ENCODE results near the gene MAPRE3. TPM values are rescaled to one million over a fixed set of nuclear protein-coding genes. Genes with fewer than 3 reads are reported as not detected.

MAPRE3 gene
- total RNA-seq, 2 donors from 2014 or later = 11.4 to 16.3 TPM

DNA sequence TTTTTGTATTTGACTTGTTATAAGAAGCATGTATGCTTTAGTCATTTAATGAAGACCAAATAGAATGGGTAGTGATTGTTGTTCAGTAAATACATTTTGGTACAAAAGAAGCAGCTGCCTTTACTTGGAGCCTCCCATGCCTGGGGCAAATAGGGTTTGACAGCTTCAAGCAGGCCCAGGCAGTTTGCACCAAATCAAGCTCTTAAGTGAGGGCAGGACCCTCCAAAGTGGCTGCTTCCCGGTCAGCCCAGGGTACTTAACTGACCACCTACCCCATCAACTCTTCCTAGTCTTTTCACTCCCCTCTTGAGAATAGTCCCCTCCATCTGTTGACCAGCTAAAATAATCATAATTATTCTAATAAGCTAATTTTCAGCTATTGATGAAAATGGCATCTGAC, 5.2 kb downstream of the MAPRE3 start:
- intact Hi-C loops (cut with DNase I) = no loop called here

DNA sequence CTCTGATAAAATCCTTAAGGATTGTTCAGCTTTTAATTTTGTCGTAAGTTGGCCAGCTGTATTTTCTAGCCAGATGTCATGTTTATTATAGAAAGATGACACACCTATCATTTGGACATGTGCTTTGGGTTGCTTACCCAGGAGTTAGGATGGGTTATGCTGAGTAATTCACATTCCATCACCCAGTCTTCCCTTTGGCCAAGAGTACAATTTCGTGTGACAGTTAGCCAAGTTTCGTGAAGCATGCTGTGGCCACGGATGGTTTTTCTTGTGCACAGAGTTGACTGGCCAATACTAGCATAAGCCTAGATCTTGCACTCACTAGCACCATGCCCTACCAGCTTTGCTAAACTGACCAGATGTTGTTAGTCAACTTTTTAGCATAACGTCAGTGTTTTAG, 5.8 kb downstream of the MAPRE3 start:
- intact Hi-C loops (cut with DNase I) = no loop called here
- DNase-seq (ENCODE audit: low spot score) = no peak

More for the DNA sequence above, 5.2 kb downstream of the MAPRE3 start:
- DNase-seq (ENCODE audit: low spot score) = no peak

DNA sequence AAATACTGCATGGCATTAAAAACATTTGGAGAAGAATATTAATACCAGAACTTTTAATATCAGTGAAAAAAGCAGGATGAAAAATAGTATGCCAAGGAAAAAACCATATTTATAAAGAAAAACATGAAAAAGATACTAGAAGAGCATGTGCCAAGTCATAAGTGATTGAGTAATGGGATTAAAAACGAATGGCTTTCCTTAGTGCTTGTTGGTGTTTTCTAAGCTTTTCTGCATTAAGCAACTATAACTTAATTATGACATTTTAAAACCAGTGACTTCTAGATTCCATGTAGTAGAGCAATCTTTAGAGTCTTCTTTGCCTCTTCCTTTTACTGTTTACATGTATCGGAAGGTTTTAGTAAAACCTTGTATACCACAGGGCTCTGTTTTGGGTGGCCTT, 6.6 kb downstream of the MAPRE3 start:
- DNase-seq (ENCODE audit: low spot score) = no peak
- intact Hi-C loops (cut with DNase I) = no loop called here

DNA sequence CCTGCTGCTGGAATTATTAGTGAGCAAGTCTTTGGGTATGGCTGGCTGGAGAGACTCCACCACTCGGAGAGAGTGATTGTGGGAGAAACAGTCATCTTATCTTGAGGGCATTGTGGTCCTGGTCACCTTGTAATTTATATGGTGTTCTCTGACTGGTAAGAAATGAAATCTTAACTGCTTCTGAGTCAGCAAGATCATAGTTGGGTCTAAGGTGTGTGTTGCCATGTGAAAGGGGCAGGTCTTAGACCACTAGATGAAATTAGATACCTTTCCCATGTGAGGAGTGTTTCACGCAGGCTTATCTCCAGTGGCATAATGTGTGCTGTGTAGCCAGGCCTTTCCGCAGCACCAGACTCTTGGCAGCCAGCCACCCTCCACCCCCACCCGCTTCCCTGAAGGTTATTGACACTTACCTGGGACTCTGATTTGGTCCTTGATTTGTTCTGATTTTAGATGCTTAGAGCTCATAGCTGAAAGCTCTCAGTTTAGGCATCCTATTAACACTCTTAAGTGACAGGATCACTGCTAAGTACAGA, 7.7 kb downstream of the MAPRE3 start:
- intact Hi-C loops (cut with DNase I) = no loop called here
- peak; percentile 25 for DNase-seq (ENCODE audit: low spot score)

DNA sequence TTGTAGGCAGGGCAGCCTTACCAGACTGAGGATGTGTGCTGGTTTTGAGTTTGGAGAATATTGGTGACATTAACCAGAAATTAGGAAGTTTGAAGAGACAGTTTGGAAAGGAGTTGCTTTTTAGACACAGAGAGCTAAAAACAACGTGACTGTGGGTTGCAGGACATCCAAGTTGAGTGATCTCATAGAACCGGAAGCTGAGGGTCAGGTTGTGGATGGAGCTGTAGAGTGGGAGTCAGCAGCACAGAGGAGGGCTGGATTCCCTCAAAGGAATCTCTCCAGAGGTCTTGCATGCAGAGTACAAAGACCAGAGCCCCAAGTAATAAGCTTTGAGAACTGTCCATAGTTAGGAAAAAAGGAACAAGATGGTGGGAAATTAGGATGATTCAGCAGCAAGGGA, 9.3 kb downstream of the MAPRE3 start:
- intact Hi-C loops (cut with DNase I) = no loop called here
- no peak for DNase-seq (ENCODE audit: low spot score)

DNA sequence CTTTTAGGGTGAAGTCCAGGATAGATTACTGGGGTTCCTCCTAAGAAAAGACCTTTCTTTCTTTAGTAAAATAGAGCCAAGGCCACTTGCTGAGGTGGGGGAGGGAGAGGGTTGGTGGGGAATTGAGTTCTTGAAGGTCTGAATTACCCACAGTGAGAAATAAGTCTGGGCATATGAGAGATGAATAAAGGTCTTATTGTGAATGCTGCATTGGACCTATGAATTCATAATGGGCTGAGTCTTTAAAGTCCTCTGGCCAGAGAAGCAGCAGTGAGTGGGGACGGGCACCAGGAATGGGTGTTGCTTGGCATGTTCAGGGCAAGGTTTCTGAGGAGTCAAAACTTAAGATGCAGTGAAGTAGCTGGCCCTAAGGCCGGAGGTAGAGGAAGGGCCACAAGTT, 10.5 kb downstream of the MAPRE3 start:
- no peak for DNase-seq (ENCODE audit: low spot score)
- intact Hi-C loops (cut with DNase I) = no loop called here

DNA sequence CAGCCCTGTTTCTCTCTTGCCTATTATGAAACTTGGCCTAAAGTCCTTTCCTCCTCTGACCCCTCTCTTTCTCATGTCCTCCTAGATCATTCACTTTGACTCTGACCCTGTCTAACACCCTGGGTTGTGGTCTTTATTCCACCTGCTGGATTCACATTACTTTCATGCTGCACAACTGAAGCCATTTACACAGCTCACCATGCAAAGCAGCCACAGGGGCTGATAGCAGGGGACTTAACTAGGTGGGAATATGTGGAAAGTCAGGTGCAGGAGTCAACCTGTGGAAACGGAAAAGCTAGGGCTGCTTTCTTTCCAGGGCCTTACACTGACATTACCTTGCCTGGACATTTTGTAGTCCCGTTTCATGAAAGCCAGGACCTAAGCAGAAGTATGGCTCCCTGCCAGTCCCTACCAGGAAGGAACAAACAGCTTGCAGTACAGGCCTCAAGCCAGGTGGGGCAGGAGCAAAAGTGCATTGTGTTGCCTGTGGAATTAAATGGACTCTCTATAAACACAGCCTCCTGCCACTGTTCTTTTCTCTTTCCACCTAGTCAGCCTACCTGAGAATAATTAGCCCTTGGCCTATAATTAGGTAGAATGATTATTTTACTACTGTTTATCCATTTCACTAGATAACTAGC, 11.8 kb downstream of the MAPRE3 start:
- no peak for DNase-seq (ENCODE audit: low spot score)
- intact Hi-C loops (cut with DNase I) = no loop called here

DNA sequence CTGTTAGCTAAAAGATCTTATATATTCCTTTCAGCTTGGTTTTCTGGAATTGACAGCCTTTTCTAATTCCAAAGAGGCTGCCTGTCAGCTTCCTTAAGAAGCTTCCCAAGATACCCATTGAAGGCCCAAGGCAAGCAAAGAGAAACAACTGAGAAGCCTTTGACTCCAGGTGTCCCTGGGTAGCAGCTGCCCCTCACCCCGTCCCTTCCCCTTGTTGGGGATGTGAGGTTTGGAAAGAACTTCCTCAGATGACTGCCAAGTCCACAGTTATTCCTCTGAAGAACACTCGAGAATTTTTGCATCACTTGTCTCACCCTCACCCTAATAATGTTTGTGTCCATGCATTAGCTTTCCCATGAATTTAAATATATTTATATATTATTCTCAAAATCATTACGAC, 13.3 kb downstream of the MAPRE3 start:
- no peak for DNase-seq (ENCODE audit: low spot score)
- intact Hi-C loops (cut with DNase I) = loop anchor here in 1 of 2 donors (1.0 kb wide), 1 partner anchor 12 kb away; no protein-coding TSS in a partner anchor

DNA sequence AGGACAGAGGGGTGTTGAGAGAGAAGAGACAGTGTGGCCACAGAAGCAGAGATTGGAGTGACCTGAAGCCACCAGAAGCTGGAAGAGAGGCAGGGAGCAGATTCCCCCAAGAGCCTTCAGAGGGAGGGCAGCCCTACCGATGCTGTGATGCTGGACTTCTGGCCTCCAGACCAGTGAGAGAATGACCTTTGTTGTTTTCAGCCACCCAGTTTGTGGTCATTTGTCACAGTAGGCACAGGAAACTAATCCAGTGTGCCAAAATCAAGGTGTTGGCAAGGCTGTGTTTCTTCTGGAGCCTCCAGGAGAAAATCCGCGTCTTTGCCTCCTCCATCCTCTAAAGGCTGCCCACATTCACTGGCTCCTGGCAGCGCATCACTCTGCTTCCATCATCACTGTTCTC, 15.4 kb downstream of the MAPRE3 start:
- intact Hi-C loops (cut with DNase I) = no loop called here

DNA sequence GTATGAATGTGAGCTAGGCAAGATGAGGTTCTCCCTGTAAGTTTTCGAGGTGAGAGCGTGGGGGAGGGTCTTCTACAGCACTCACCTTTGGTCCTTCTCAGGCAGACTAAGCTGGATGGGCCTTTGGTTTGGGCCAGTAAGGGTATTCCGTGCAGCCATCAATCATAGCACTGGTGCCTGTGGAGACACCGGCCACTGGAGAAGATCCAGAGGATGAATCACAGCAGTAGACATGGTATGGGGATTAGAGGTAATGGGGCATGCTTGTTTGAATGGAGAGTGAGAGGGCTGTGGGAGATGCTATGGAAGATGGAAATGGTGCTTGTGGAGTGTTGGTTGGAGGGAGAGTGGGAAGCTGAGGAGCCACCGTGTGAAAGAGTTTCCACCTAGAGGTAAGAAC, 16.1 kb downstream of the MAPRE3 start:
- intact Hi-C loops (cut with DNase I) = no loop called here
- no peak for DNase-seq (ENCODE audit: low spot score)

More for the DNA sequence above, 15.4 kb downstream of the MAPRE3 start:
- no peak for DNase-seq (ENCODE audit: low spot score)

DNA sequence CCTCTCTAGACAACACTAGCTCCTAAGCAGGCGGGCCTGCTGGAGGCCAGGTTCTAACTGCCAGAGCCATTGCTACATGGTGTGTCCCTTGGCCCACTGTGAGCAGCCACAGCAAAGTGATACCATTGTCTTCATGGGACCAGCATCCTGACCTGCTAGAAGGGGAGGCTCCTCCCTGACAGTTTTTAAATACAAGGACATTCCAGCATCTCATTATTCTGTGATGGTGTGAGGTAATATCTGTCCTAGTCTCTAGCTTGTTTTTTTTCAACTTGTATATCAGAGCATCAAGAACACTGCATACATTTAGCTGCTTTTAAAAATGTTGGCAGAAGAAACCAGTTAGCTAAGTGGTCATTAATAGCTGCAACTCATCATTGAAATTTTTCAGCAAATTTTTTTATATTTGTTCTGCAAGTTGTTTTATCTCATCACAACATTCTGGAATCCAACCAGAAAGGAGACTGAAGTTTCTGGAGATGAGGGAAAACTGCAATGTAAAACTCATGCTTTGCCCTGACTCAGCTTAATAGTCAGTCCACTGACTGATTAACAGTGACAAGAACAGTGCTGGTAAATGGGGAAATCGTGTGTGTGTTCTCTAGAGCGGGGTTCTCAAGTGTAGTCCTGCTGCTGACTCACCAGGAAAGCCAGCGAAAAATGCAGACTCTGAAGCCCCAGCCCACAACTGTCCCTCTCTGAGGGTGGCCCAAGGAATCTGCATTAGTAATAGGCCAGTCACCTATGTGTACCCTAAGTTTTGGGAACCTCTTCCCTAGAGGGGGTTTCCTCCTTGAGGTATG, 17.8 kb downstream of the MAPRE3 start:
- intact Hi-C loops (cut with DNase I) = no loop called here
- no peak for DNase-seq (ENCODE audit: low spot score)

DNA sequence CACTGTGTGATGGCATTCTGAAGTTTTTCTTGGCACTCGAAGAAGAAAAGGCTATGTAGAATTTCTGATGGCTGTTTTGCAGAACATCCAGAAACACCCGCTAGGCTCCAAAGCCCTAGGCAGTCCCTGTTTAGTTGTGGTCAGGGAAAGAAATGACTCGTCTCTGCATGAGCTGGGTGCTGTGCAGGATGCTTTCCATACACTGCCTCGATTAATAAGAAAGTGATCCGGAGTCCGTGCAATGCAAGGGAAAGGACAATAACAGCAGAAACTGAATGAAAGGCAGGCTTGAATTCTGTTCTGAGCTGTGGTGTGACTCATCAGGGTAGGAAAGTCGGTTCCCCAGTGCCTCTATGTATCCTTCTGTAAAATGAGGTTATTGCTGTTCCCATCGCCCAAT, 18.7 kb downstream of the MAPRE3 start:
- DNase-seq (ENCODE audit: low spot score) = no peak
- intact Hi-C loops (cut with DNase I) = no loop called here

DNA sequence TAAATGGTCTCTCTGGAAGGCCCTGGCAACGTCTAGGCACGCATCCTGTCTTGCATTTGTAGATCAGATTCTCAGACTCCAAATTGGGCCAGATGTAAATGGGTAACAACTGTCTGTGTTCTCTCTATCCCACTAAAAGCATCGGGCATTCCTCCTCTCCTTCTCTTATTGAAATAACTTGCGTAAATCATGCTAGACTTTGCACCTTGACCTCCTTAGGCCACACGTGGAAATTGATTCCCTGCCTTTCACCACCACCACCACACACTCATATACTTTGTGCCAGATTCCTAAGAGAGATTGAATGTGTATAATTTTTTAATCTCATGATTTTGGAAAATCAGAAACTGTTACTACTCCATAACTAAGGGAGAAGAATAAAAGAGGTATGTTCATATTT, 21.3 kb downstream of the MAPRE3 start:
- no peak for DNase-seq (ENCODE audit: low spot score)

DNA sequence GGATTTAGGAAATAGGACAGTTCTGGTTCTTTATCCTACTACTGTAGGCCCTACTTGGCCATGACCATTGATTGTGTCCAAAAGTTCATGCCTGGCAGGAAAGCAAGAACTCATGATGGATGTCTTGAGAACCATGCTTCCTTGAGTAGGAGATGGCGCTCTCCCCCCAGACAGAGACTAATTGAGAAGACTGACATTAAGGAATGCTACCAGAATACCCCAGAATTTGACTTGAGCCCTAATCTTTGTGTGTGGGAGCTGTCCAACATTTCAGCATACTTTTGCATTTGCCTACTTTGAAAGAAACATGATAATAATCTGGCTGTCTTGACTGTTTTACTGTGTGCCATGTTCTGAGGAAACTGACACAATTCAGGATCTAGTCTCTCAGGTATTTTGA, 23.3 kb downstream of the MAPRE3 start:
- intact Hi-C loops (cut with DNase I) = no loop called here
- DNase-seq (ENCODE audit: low spot score) = no peak

More for the DNA sequence above, 21.3 kb downstream of the MAPRE3 start:
- intact Hi-C loops (cut with DNase I) = no loop called here

DNA sequence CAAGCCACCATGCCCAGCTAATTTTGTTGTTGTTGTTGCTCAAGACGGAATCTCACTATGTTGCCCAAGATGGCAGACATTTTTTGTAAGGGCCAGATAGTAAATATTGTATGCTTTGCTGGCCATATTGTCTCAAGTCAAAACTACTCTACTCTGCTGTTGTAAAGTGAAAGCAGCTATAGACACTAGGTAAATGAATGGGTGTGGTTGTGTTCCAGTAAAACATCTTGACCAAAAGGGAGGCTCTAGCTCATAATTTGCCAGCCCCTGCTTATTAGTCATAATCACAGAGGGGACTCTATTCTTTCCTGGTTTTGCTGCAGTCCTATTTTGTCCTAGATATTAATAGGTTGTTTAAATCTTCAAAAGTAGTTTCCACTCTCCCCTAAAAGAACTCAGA, 24.5 kb downstream of the MAPRE3 start:
- intact Hi-C loops (cut with DNase I) = no loop called here
- no peak for DNase-seq (ENCODE audit: low spot score)

DNA sequence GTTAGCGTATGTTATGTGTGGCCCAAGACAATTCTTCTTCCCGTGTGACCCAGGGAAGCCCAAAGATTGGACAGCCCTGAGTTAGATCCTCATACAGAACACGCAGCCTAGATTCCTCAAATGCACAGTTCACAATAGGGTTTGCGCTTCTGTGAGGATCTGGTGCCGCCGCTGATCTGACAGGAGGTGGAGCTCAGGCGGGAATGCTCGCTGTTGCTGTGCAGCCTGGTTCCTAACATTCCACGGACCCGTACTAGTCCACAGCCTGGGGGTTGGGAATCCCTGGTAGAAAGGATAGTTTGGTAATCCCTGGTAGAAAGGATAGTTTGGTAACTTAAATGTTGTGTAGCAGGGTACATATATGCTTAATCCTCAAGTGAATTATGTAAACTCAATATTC, 27.0 kb downstream of the MAPRE3 start:
- DNase-seq (ENCODE audit: low spot score) = no peak
- intact Hi-C loops (cut with DNase I) = no loop called here

DNA sequence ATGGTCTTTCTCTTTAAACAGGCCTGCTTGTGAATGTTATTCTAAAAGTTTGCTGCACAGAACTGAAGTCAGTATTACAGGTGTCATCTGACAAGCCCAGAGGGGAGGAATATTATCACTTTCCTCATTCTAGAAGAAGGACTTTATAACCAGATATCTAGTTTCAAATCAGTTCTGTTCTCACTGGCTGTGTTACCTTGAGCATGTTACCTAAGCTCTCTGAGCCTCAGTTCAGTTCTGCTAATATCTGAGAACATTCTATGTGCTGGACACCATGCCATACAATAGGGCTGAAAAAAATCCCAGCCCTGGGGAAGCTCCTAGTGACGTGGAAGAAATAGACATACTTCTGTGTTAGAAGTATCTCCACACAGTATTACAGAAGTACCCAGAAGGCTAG, 27.9 kb downstream of the MAPRE3 start:
- intact Hi-C loops (cut with DNase I) = no loop called here
- no peak for DNase-seq (ENCODE audit: low spot score)

DNA sequence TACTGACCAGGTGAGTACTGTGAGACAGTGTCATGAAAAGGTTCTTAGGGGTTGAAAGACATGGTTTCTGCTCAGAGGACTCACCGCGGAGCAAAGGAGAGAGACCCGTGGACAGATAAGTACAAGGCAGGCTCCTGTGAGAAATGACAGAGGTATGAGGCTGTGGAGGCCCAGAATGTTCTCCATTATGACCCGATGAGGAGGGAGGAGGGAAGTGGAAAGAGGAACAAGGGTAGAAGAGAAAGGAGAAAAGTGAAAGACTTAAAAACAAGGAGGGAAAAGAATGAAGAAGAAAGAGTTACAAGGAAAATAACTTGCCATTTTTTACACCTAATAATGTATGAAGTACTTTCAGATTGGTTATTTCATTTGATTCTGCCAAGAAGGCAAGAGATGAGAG, 29.8 kb downstream of the MAPRE3 start:
- DNase-seq (ENCODE audit: low spot score) = no peak
- intact Hi-C loops (cut with DNase I) = no loop called here

DNA sequence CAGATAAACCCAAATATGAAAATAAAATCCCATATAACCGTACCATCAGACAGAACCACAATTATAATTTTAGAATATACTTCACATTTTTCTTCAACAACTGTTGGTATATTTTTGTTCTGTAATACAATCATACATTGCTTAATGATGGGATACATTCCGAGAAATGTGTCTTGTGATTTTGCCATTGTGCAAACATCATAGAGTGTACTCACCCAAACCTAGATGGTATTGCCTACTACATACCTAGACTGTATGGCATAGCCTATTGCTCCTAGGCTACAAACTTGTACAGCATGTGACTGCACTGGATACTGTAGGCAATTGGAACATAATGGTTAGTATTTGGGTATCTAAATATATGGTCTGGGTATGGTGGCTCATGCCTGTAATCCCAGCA, 30.6 kb downstream of the MAPRE3 start:
- intact Hi-C loops (cut with DNase I) = no loop called here

DNA sequence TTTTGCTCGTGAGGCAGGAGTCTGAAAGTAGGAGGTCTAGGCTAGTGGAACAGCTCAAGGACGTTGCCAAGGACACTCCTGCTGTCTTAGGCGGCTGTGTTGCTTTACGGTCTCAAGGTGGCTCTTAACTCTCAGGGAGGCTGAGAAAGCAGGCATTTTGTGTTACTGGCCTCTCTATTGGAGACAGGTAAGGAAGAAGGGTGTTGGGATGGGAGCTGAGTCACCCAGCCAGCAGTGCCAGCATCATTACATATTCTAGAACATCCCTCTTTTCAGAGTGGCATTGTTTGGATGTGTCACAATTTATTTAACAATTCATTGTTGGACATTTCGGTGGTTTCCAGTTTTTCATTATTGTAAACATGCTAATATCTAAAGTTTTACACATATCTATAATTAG, 31.5 kb downstream of the MAPRE3 start:
- intact Hi-C loops (cut with DNase I) = no loop called here
- no peak for DNase-seq (ENCODE audit: low spot score)

More for the DNA sequence above, 30.6 kb downstream of the MAPRE3 start:
- no peak for DNase-seq (ENCODE audit: low spot score)

DNA sequence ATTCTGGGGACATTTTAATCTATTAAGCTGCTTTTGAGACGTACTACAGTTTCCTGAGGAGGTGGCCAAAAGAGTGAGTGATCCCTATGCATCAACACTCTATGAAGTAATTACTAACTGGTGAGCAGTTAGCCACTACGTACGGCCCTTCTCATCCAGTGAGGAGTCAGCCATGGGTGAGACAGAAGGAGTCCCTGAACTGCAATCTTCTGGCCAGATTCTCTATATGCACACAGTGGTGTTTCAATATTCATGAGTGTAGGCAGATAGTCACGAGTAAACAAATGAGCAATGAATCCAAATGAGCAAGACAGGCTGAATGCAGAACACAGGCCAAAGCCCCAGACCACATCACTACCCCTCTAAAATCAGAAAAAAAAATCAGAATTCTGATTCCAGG, 32.6 kb downstream of the MAPRE3 start:
- DNase-seq (ENCODE audit: low spot score) = no peak
- intact Hi-C loops (cut with DNase I) = no loop called here
